HG02840 (cell line): Measurements from ENCODE around the gene POMP.

Experiments
- ATAC-seq: cut with Tn5 transposase; IDR thresholded peaks from one replicate; pipeline ENCODE4 v1.9.1; 2021; ENCODE audit warnings: mild to moderate bottlenecking, moderate library complexity, moderate number of reproducible peaks; ENCODE audit not compliant: unreplicated experiment, low FRiP score

POMP gene

GRCh38 chr13:28658796-28659620 lies at the start of gene POMP:
Gene POMP, plus strand, starts transcription at chr13:28659130. Its CDS starts 55 bp downstream, at chr13:28659185.
- peak; percentile 91 for ATAC-seq

DNA sequence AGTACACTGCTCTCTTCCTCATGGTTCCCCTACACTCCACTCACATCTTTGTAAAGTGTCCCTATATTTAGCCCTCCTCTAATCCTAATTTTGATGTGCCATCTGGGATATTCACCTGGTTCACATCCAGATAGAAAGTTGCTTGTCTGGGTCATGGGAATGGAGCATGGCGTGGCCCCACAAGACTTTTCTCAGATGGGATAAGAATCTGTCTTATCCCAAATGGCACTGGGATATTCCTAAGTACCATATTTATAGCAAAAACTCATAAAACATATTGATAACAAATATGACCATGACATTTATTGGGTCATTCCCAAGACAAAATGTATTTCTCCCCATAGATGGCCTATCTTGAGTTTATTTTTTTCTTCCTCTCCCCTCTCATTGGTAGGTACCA lies 49.5 kb upstream of the POMP start:
- ATAC-seq, result no peak

DNA sequence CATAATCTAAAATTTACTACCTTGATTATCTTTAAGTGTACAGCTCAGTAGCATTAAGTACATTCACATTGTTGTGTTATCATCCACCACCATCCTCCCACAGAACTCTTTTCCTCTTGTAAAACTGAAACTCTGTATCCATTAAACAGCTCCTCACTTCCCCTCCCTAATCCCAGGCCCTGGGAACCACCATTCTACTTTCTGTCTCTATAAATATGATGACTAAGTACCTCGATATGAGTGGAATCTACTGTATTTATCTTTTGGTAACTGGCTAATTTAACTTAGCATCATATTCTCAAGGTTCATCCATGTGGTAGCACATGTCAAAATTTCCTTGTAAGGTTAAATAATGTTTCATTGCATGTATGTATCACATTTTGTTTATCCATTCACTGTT lies 49.0 kb upstream of the POMP start:
- ATAC-seq, result no peak

GRCh38 chr13:28610996-28611395 lies 47.9 kb upstream of the POMP start:
- ATAC-seq, result no peak

DNA sequence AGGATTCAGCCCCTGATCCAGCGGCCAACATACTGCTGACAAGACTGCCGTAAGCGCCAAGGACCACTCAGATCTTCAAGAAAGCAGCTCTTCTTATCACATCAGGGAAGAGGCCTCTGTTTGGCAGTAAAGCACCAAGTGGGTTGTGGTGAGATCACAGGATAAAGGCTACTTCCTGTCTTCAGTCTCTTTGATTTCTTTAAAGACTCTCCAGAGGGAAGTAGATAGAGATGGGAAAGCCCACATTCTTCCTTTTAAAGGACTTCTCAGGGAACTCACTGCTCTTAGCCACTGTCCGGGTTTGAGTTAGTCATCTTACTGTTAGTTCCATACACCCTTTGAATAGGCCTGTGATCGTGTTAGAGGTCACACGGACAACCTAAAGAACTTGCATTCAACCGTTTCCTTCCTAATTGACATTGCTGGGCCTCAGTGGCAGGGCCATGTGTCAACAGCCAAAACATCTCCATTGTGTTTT lies 47.2 kb upstream of the POMP start:
- ATAC-seq, result no peak

- no peak for ATAC-seq
Measured at GRCh38 chr13:28613562-28613961, 45.4 kb upstream of the POMP start.

- no peak for ATAC-seq
Measured at GRCh38 chr13:28615916-28616446, 42.9 kb upstream of the POMP start.

GRCh38 chr13:28618230-28618994 lies 40.5 kb upstream of the POMP start:
- ATAC-seq, result no peak

GRCh38 chr13:28620011-28620830 lies 38.7 kb upstream of the POMP start:
- no peak for ATAC-seq

- no peak for ATAC-seq
Measured at GRCh38 chr13:28621449-28621848, 37.5 kb upstream of the POMP start.

DNA sequence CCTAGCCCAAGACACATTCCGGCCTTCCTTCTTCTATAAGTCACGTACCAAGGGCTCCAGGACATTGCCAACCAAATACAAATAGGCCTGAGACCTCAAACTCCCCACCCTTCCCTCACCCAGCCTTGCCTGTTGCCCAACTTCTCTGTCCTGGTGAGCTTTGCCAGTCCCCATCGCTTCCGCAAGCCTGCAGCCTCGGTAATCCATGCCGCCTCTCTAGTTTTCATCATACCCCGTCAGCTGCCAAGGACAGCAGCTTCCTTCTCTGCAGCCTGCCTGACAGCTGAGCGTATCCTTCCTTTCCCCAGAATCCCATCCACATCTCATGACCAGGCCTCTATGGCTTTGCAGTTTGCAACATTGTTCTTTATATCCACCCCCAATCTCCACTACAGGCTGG lies 36.6 kb upstream of the POMP start:
- no peak for ATAC-seq

- ATAC-seq, result no peak
Measured at GRCh38 chr13:28623782-28624706, 34.9 kb upstream of the POMP start.

- no peak for ATAC-seq
Measured at GRCh38 chr13:28624707-28625432, 34.1 kb upstream of the POMP start.

- ATAC-seq, result no peak
Measured at GRCh38 chr13:28626266-28626665, 32.7 kb upstream of the POMP start.

DNA sequence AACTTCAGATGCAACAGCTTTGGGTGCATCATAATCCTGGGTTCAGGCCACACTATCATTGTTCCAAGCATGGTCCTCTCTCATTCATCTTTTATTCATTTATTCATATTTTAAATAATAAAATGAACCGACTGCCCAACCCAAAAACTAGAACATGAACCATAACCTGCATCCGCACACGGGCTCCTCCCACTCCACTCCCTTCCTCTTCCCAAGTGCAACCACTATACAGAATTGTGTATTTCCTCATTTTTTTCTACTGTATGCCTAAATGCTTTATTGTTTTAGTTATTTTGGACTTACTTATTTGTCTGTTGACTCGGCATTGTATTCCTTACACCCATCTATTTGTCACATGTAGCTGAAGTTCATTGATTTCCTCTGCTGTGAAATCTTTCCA lies 30.7 kb upstream of the POMP start:
- ATAC-seq, result no peak

GRCh38 chr13:28630869-28631268 lies 28.1 kb upstream of the POMP start:
- ATAC-seq, result no peak

- ATAC-seq, result no peak
Measured at GRCh38 chr13:28631801-28632200, 27.1 kb upstream of the POMP start.

DNA sequence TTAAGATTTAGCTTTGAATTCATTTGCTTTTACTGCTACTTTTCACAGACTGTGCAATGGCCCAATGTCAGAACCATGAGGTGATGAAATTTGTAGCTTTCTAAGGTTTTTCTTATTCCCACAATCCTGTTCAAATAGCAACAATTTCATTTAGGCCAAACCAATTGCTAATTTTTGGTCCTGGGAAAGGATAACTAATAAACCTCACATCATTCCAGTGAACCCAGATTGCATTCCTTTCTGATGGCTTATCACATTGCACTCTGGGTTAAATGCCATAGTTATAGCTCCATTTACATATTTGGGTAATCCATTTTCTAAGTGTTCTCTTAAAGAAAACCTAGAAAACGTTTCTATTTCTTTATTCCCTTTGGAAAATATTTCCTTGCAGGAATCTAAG lies 22.9 kb upstream of the POMP start:
- ATAC-seq, result no peak
